BLaER1 treated with 17β-estradiol and CSF1 and Interleukin-3, amounts not matched to agents 10 nM and 100 nM (cell line): ENCODE data around the gene UPF2.

Experiments
- H3K27ac ChIP-seq, 11 experiments: shearing (Covaris generic); formaldehyde crosslinking; 2 replicates each; pipeline ENCODE4 v1.8.1; 2022
- H3K27me3 ChIP-seq, 11 experiments: shearing (Covaris generic); formaldehyde crosslinking; 2 replicates each; pipeline ENCODE4 v1.8.1; 2022
- H3K36me3 ChIP-seq, 11 experiments: shearing (Covaris generic); formaldehyde crosslinking; 2 replicates each; pipeline ENCODE4 v1.8.1; 2022
- H3K4me1 ChIP-seq, 10 experiments: shearing (Covaris generic); formaldehyde crosslinking; 2 replicates each; pipeline ENCODE4 v1.8.1; 2022
- H3K4me2 ChIP-seq, 11 experiments: shearing (Covaris generic); formaldehyde crosslinking; 2 replicates each; pipeline ENCODE4 v1.8.1; 2022
- H3K4me3 ChIP-seq, 10 experiments: shearing (Covaris generic); formaldehyde crosslinking; 2 replicates each; pipeline ENCODE4 v1.8.1; 2022
- H3K9ac ChIP-seq, 11 experiments: shearing (Covaris generic); formaldehyde crosslinking; 2 replicates each; pipeline ENCODE4 v1.8.1; 2022
- H3K9me3 ChIP-seq, 11 experiments: shearing (Covaris generic); formaldehyde crosslinking; replicated peaks in 1 of 11; 2 replicates each; pipeline ENCODE4 v1.8.1; 2022
- H4K20me1 ChIP-seq, 11 experiments: shearing (Covaris generic); formaldehyde crosslinking; 2 replicates each; pipeline ENCODE4 v1.8.1; 2022
- Cebpa-rat ChIP-seq, 11 experiments: shearing (Covaris generic); IDR thresholded peaks; 2 replicates each; pipeline ENCODE4 v1.8.1; 2022

Gene UPF2

DNA sequence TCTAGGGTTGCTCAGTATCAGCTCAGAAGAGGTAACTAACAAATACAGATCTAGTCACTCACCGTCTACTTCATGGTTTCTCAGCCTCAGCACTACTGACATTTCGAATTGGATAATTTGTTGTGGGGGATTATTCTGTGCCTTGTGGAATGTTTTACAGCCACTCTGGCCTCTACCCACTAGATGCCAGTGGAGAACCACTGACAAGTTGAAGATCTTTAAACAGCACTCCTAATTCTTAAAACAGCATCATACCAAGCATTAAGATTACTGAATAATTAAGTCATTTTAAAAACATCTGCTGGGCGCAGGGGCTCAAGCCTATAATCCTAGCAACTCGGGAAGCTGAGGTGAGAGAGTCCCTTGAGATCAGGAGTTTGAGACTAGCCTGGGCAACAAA is 82.6 kb downstream of the UPF2 start:
- H3K27ac ChIP-seq = no peak overlapping the region
- no peak overlapping the region for H3K9ac ChIP-seq
- H3K4me1 ChIP-seq = no peaks in the 10 kb centered on the region
- H3K4me3 ChIP-seq = no peak overlapping the region
- H4K20me1 ChIP-seq = peaks cover 0 to 6% (median 0%) of the 10 kb centered on the region in 11 experiments; a peak in 4 of 22 replicates
- no peak for TF ChIP-seq Cebpa-rat (IDR thresholded peaks at IDR 0.05)
- no peaks in the 10 kb centered on the region for H3K9me3 ChIP-seq
- H3K27me3 ChIP-seq = no peaks in the 10 kb centered on the region
- H3K36me3 ChIP-seq = peaks cover 94 to 100% (median 100%) of the 10 kb centered on the region in 11 experiments
- H3K4me2 ChIP-seq = no peak overlapping the region

DNA sequence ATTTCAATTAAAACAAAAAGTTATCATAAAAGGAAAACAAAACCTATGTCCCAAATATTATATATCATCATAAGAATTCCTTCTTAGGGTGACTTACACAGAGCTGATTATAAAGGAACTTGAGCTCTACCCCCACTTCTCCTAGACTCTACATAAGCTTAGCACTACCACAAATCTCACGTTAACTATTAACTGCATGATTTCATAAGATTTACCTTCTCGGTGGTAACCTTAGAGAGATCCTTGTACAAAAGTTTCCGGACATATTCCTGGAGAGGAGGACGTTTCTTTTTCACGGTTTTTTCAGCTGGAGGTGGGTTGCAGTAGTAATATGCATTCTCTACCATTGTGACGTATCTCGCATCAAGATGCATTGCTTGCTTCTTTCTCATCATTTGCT is 83.7 kb downstream of the UPF2 start:
- H3K27ac ChIP-seq = no peak overlapping the region
- H3K4me1 ChIP-seq = no peaks in the 10 kb centered on the region
- no peaks in the 10 kb centered on the region for H3K9me3 ChIP-seq
- peaks cover 92 to 100% (median 98%) of the 10 kb centered on the region in 11 experiments for H3K36me3 ChIP-seq
- peaks cover 0 to 6% (median 0%) of the 10 kb centered on the region in 11 experiments; a peak in 4 of 22 replicates for H4K20me1 ChIP-seq
- no peaks in the 10 kb centered on the region for H3K27me3 ChIP-seq
- H3K9ac ChIP-seq = no peak overlapping the region
- no peak for TF ChIP-seq Cebpa-rat (IDR thresholded peaks at IDR 0.05)
- H3K4me3 ChIP-seq = no peak overlapping the region
- no peak overlapping the region for H3K4me2 ChIP-seq

DNA sequence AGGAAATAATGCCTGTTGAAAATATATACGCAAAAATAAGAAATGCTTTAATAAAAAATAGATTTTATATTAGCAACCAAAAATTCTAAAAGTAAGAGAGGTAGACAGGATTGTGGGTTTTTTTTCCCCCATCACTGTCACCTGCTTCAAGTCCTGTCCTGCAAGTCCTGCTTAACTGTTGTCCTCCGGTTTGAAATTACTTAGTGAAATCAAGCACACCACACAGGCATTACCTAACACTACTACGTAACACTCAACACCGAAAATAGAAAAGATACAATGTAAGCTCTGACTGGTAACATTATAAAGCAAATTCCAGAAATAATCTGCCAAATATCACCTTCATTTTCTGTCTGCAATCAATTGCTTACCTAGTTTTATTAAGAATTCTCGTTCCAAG is 90.9 kb downstream of the UPF2 start:
- no peak for TF ChIP-seq Cebpa-rat (IDR thresholded peaks at IDR 0.05)
- H3K27ac ChIP-seq = no peak overlapping the region
- H3K9me3 ChIP-seq = no peaks in the 10 kb centered on the region
- no peak overlapping the region for H3K9ac ChIP-seq
- peaks cover 0 to 7% (median 0%) of the 10 kb centered on the region in 10 experiments; a peak in 2 of 20 replicates for H3K4me1 ChIP-seq
- H3K4me2 ChIP-seq = no peak overlapping the region
- H3K27me3 ChIP-seq = no peaks in the 10 kb centered on the region
- H4K20me1 ChIP-seq = no peaks in the 10 kb centered on the region; a peak in 2 of 22 replicates
- H3K4me3 ChIP-seq = no peak overlapping the region
- peaks cover 83 to 97% (median 92%) of the 10 kb centered on the region in 11 experiments for H3K36me3 ChIP-seq

DNA sequence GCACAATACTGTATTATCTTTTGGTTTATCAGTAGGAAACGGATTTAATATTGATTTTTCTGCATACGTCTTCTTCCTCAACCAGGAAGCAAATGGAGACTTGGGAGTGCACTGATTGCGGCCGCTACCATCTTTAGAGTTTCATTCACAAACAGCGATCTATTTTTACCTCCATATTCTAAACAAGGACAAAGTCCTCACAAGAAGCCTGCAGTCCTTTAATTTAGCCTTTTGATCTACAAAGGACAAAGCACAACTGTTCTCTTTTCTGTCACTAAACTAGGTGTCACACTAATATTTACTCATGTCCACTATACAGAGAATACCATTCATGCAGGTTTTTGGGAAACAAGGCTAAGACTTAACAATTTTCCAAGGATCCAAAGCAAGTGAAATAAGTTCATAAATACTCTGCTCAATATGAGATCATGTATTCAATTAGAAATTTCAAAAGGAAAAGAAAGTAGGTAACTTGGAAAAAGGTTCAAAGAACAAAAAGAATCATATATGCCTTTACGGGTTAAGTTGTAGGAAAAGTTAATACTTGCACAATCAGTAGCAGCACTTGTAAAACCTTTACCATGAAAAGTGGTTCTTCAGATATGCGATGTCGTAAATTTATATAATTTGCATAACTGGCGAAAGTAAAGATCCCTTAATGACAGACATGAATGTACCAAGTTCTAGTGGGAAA is 92.1 kb downstream of the UPF2 start:
- H3K4me3 ChIP-seq = no peak overlapping the region
- H3K4me1 ChIP-seq = peaks cover 0 to 7% (median 0%) of the 10 kb centered on the region in 10 experiments; a peak in 2 of 20 replicates
- H4K20me1 ChIP-seq = no peaks in the 10 kb centered on the region; a peak in 1 of 22 replicates
- no peaks in the 10 kb centered on the region for H3K9me3 ChIP-seq
- no peak overlapping the region for H3K27ac ChIP-seq
- no peak overlapping the region for H3K9ac ChIP-seq
- H3K4me2 ChIP-seq = no peak overlapping the region
- H3K27me3 ChIP-seq = no peaks in the 10 kb centered on the region
- H3K36me3 ChIP-seq = peaks cover 75 to 97% (median 84%) of the 10 kb centered on the region in 11 experiments
- no peak for TF ChIP-seq Cebpa-rat (IDR thresholded peaks at IDR 0.05)

DNA sequence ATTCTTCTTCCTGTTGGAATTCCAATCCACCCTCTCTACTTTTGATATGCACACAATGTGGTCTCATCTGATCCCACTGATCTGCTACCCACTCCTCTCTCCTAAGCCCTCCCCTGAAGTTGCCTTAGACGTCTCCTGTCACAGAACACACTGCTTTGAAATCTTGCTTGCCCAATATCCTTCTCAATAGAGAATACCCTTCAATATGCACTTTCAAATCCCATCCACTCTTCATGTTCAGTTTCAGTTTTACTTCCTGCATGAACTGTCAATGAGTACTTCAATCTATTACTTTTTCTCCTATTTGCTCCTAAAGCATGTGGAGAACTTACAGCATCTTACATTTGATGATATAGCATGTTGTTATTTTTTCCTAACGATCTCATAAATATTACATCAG is 93.5 kb downstream of the UPF2 start:
- no peaks in the 10 kb centered on the region for H3K9me3 ChIP-seq
- no peak overlapping the region for H3K4me2 ChIP-seq
- H3K9ac ChIP-seq = no peak overlapping the region
- peaks cover 71 to 97% (median 82%) of the 10 kb centered on the region in 11 experiments for H3K36me3 ChIP-seq
- H4K20me1 ChIP-seq = no peaks in the 10 kb centered on the region; a peak in 1 of 22 replicates
- TF ChIP-seq Cebpa-rat (IDR thresholded peaks at IDR 0.05) = no peak
- H3K27ac ChIP-seq = no peak overlapping the region
- H3K4me1 ChIP-seq = peaks cover 0 to 7% (median 0%) of the 10 kb centered on the region in 10 experiments; a peak in 2 of 20 replicates
- H3K27me3 ChIP-seq = no peaks in the 10 kb centered on the region
- H3K4me3 ChIP-seq = no peak overlapping the region

DNA sequence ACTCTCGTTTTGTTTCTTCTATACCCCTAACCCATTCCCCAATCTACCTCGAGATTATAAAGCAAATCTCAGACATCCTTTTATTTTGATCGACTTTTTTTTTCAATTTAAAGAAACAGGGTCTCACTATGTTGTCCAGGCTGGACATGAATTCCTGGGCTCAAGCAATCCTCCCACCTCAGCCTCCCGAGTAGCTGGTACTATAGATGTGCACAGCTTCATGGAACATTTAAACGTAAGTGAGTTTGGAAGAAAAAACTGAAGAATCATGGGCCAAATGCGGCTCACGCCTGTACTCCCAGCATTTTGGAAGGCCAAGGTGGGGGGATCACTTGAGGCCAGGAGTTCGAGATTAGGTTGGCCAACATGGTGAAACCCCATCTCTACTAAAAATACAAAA is 96.0 kb downstream of the UPF2 start:
- no peaks in the 10 kb centered on the region for H3K9me3 ChIP-seq
- no peak overlapping the region for H3K4me2 ChIP-seq
- peaks cover 72 to 97% (median 82%) of the 10 kb centered on the region in 11 experiments for H3K36me3 ChIP-seq
- H3K4me3 ChIP-seq = no peak overlapping the region
- H3K27me3 ChIP-seq = no peaks in the 10 kb centered on the region
- H3K27ac ChIP-seq = no peak overlapping the region
- peaks cover 0 to 7% (median 0%) of the 10 kb centered on the region in 10 experiments; a peak in 2 of 20 replicates for H3K4me1 ChIP-seq
- TF ChIP-seq Cebpa-rat (IDR thresholded peaks at IDR 0.05) = no peak
- 0 out of 22 replicates have a peak, but pooled peaks cover 0 to 3% (median 0%) of the 10 kb centered on the region in 11 experiments for H4K20me1 ChIP-seq
- H3K9ac ChIP-seq = no peak overlapping the region

GRCh38 chr10:11936389-11937152 is 106.0 kb downstream of the UPF2 start:
- no peaks in the 10 kb centered on the region for H3K9me3 ChIP-seq
- H4K20me1 ChIP-seq = peaks cover 0 to 7% (median 0%) of the 10 kb centered on the region in 11 experiments; a peak in 1 of 22 replicates
- no peak overlapping the region for H3K4me3 ChIP-seq
- no peaks in the 10 kb centered on the region for H3K27me3 ChIP-seq
- H3K36me3 ChIP-seq = peaks cover 74 to 99% (median 86%) of the 10 kb centered on the region in 11 experiments
- no peak overlapping the region for H3K4me2 ChIP-seq
- TF ChIP-seq Cebpa-rat (IDR thresholded peaks at IDR 0.05) = no peak
- no peak overlapping the region for H3K9ac ChIP-seq
- H3K27ac ChIP-seq = no peak overlapping the region
- H3K4me1 ChIP-seq = no peaks in the 10 kb centered on the region

GRCh38 chr10:11934262-11934661 is 108.3 kb downstream of the UPF2 start:
- peaks cover 0 to 7% (median 0%) of the 10 kb centered on the region in 11 experiments; a peak in 1 of 22 replicates for H4K20me1 ChIP-seq
- H3K9me3 ChIP-seq = no peaks in the 10 kb centered on the region
- peaks cover 79 to 99% (median 86%) of the 10 kb centered on the region in 11 experiments for H3K36me3 ChIP-seq
- no peaks in the 10 kb centered on the region for H3K27me3 ChIP-seq
- no peak overlapping the region for H3K4me2 ChIP-seq
- no peaks in the 10 kb centered on the region for H3K4me1 ChIP-seq
- no peak overlapping the region for H3K27ac ChIP-seq
- no peak overlapping the region for H3K9ac ChIP-seq
- no peak overlapping the region for H3K4me3 ChIP-seq
- TF ChIP-seq Cebpa-rat (IDR thresholded peaks at IDR 0.05) = no peak

DNA sequence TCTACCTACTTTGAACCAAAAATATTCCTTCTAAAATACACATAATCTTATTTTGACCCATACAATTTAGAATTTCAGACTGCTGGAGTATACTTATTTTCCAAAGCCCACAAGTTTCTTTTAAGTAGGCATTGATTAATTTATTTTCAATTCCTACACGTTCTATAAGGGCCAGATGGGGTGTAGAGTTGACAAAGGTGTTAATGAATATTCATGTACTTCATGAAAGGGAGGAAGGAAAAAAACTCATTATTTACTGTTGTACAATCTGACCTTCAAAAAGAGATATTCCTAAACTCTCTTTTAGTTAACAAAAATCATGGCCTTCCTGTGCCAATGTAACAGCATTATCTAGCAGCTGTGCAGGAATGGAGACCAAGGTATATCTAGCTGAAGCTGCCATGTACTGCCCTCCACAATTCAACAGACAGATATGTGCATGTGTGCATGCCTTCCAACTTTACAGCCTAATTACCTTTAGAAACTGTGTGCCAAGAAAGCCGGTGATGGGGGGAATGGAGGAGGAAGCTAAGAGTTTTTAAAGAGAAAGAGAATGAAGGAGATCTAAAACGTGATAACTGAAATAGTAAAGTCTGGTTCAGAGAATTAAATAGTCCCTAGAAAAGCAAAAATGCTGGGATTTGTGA is 108.9 kb downstream of the UPF2 start:
- no peak overlapping the region for H3K9ac ChIP-seq
- no peaks in the 10 kb centered on the region for H3K9me3 ChIP-seq
- H3K4me2 ChIP-seq = no peak overlapping the region
- no peaks in the 10 kb centered on the region for H3K4me1 ChIP-seq
- TF ChIP-seq Cebpa-rat (IDR thresholded peaks at IDR 0.05) = no peak
- no peak overlapping the region for H3K4me3 ChIP-seq
- H3K27me3 ChIP-seq = no peaks in the 10 kb centered on the region
- H3K27ac ChIP-seq = no peak overlapping the region
- H3K36me3 ChIP-seq = peaks cover 79 to 99% (median 86%) of the 10 kb centered on the region in 11 experiments
- peaks cover 0 to 7% (median 0%) of the 10 kb centered on the region in 11 experiments; a peak in 1 of 22 replicates for H4K20me1 ChIP-seq
